ENCODE data around the gene MOSMO.

- TF ChIP-seq CTCF (IDR thresholded peaks at IDR 0.05), result no peak
- TF ChIP-seq POLR2A (IDR thresholded peaks at IDR 0.05), result no peak
Measured at GRCh38 chr16:21963887-21964286, 44.0 kb upstream of the MOSMO start.
